ENCODE results near the gene TENT5A. TPM values are rescaled to one million over a fixed set of nuclear protein-coding genes. Genes with fewer than 3 reads are reported as not detected.

TENT5A gene
- total RNA-seq, 1 experiment from 2014 or later, result 1.7 TPM

DNA sequence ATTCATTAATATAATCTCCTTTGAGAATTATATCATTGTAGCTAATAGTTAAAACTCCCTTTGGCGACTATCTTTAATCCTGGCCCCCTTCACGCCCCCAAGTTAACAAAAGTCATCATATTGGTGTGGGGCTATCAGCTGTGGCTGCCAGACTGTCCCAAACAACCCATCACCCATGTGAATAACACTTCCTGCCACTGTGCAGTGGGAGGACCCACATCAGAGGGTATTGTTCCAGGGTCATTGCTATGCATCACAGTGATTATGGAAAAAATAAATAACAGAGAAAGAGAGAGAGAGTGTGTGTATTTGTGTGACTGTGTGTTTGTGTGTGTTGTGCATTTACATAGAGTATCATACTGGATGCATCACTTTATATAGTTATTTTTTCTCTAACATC is 39.3 kb upstream of the TENT5A start:
- DNase-seq (ENCODE audit: low read depth, low spot score) (no peak), ATAC-seq (no peak)
- no peak overlapping the region for H3K27ac ChIP-seq (ENCODE audit: low read length)
- H3K36me3 ChIP-seq (ENCODE audit: control insufficient read depth, insufficient read depth, low read length), result no peaks in the 10 kb centered on the region
- no peak overlapping the region for H3K4me3 ChIP-seq (ENCODE audit: low read depth in 2 of 2, low read length in 2 of 2)
- BruUV-seq (replicated peaks), result no TSS peak
- in situ Hi-C loops (cut with HindIII; ENCODE audit: low pct_unique_long_range_greater_than_20kb, low sequenced_read_pairs) (no loop called here), intact Hi-C loops (cut with micrococcal nuclease; ENCODE audit: unreplicated experiment) (no loop called here)
- ChIA-PET CTCF (no interaction called here), POLR2A (no interaction called here)
- TF ChIP-seq, protein P1, sequence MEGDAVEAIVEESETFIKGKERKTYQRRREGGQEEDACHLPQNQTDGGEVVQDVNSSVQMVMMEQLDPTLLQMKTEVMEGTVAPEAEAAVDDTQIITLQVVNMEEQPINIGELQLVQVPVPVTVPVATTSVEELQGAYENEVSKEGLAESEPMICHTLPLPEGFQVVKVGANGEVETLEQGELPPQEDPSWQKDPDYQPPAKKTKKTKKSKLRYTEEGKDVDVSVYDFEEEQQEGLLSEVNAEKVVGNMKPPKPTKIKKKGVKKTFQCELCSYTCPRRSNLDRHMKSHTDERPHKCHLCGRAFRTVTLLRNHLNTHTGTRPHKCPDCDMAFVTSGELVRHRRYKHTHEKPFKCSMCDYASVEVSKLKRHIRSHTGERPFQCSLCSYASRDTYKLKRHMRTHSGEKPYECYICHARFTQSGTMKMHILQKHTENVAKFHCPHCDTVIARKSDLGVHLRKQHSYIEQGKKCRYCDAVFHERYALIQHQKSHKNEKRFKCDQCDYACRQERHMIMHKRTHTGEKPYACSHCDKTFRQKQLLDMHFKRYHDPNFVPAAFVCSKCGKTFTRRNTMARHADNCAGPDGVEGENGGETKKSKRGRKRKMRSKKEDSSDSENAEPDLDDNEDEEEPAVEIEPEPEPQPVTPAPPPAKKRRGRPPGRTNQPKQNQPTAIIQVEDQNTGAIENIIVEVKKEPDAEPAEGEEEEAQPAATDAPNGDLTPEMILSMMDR (IDR thresholded peaks at IDR 0.05), result no peak
- TF ChIP-seq POLR2AphosphoS5 (IDR thresholded peaks at IDR 0.05; ENCODE audit: low read depth, low read length) (no peak), TCF7L2 (IDR thresholded peaks at IDR 0.05; ENCODE audit: low read depth, low read length) (no peak), SIN3A (IDR thresholded peaks at IDR 0.05; ENCODE audit: borderline replicate concordance, insufficient read depth, low read depth, low read length) (no peak)
- TF ChIP-seq, protein P2, sequence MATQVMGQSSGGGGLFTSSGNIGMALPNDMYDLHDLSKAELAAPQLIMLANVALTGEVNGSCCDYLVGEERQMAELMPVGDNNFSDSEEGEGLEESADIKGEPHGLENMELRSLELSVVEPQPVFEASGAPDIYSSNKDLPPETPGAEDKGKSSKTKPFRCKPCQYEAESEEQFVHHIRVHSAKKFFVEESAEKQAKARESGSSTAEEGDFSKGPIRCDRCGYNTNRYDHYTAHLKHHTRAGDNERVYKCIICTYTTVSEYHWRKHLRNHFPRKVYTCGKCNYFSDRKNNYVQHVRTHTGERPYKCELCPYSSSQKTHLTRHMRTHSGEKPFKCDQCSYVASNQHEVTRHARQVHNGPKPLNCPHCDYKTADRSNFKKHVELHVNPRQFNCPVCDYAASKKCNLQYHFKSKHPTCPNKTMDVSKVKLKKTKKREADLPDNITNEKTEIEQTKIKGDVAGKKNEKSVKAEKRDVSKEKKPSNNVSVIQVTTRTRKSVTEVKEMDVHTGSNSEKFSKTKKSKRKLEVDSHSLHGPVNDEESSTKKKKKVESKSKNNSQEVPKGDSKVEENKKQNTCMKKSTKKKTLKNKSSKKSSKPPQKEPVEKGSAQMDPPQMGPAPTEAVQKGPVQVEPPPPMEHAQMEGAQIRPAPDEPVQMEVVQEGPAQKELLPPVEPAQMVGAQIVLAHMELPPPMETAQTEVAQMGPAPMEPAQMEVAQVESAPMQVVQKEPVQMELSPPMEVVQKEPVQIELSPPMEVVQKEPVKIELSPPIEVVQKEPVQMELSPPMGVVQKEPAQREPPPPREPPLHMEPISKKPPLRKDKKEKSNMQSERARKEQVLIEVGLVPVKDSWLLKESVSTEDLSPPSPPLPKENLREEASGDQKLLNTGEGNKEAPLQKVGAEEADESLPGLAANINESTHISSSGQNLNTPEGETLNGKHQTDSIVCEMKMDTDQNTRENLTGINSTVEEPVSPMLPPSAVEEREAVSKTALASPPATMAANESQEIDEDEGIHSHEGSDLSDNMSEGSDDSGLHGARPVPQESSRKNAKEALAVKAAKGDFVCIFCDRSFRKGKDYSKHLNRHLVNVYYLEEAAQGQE (IDR thresholded peaks at IDR 0.05; ENCODE audit: insufficient read depth in 1 of 2, low read depth in 2 of 2, low read length in 1 of 2), result no peak
- no peaks in the 10 kb centered on the region for H3K9me3 ChIP-seq (ENCODE audit: control insufficient read depth, insufficient read depth, low read depth, low read length)
- no peaks in the 10 kb centered on the region for H3K27me3 ChIP-seq (ENCODE audit: control insufficient read depth, insufficient read depth, low read length)
- H3K4me1 ChIP-seq (ENCODE audit: control insufficient read depth, insufficient read depth, low read length), result no peaks in the 10 kb centered on the region

DNA sequence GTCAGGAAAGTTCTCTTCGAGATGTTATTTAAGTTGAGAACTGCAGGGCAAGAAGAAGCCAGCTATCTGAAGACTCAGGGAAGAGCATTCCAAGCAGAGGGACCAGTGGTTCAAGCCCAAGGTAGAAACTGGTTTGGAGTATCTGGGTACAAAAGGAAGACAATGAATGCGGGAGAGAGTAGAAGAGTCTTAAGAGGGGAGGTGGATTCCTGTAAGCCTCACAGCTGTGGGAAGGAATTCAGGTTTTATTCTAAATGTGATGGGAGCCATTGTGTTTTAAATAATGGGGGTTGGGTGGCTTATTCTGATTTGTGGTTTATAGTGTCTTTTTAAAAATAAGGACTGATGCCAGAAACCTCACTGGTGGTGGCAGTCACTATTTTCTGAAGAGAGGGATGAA is 37.6 kb upstream of the TENT5A start:
- TF ChIP-seq, protein P2 (IDR thresholded peaks at IDR 0.05; ENCODE audit: insufficient read depth in 1 of 2, low read depth in 2 of 2, low read length in 1 of 2), result no peak
- TF ChIP-seq TCF7L2 (IDR thresholded peaks at IDR 0.05; ENCODE audit: low read depth, low read length) (no peak), SIN3A (IDR thresholded peaks at IDR 0.05; ENCODE audit: borderline replicate concordance, insufficient read depth, low read depth, low read length) (no peak), POLR2AphosphoS5 (IDR thresholded peaks at IDR 0.05; ENCODE audit: low read depth, low read length) (no peak)
- TF ChIP-seq, protein P1 (IDR thresholded peaks at IDR 0.05), result no peak
- Histone ChIP-seq H3K4me1 (ENCODE audit: control insufficient read depth, insufficient read depth, low read length) (no peaks in the 10 kb centered on the region), H3K27me3 (ENCODE audit: control insufficient read depth, insufficient read depth, low read length) (no peaks in the 10 kb centered on the region), H3K9me3 (ENCODE audit: control insufficient read depth, insufficient read depth, low read depth, low read length) (no peaks in the 10 kb centered on the region), H3K27ac (ENCODE audit: low read length) (no peak overlapping the region), H3K36me3 (ENCODE audit: control insufficient read depth, insufficient read depth, low read length) (no peaks in the 10 kb centered on the region), H3K4me3 (ENCODE audit: low read depth in 2 of 2, low read length in 2 of 2) (no peak overlapping the region)
- CTCF ChIA-PET, result no interaction called here
- ATAC-seq (no peak), DNase-seq (ENCODE audit: low read depth, low spot score) (no peak)
- in situ Hi-C loops (cut with HindIII; ENCODE audit: low pct_unique_long_range_greater_than_20kb, low sequenced_read_pairs), result no loop called here
- intact Hi-C loops (cut with micrococcal nuclease; ENCODE audit: unreplicated experiment), result no loop called here
- no TSS peak for BruUV-seq (replicated peaks)
- POLR2A ChIA-PET, result no interaction called here

Measured in Panc1 (cell line).